Measurements from ENCODE around the gene EFCAB6. TPM values are rescaled to one million over a fixed set of nuclear protein-coding genes. Genes with fewer than 3 reads are reported as not detected.

EFCAB6 gene
- total RNA-seq, 4 donors from 2014 or later: 1.2 to 4.0 (median 3.0) TPM

DNA sequence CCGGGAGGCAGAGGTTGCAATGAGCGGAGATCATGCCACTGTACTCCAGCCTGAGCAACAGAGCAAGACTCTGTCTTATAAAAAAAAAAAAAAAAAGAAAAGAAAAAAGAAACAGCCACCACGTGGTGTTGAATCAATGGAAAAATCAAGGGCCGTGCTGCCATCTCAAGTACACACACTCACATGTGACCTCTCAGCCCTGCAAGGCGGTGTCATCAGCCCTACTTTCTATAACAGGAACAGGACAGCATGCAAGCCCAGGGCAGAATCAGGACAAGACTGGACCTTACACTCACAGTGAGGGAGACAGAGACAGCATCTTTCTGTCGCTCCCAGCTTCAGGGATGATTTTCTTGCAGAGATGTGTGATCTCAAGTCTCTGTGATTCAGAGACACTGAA, 220.7 kb downstream of the EFCAB6 start:
- no peak overlapping the region for H3K4me3 ChIP-seq
- DNase-seq (ENCODE audit: extremely low spot score): peak; percentile 47
- peaks cover 0 to 5% (median 0%) of the 10 kb centered on the region in 4 donors for H3K36me3 ChIP-seq
- H3K9me3 ChIP-seq: peaks cover 0 to 7% (median 0%) of the 10 kb centered on the region in 4 donors
- no peaks in the 10 kb centered on the region for H3K27me3 ChIP-seq
- TF ChIP-seq EP300 (IDR thresholded peaks at IDR 0.05) (no peak), POLR2AphosphoS5 (IDR thresholded peaks at IDR 0.05) (no peak), POLR2A (IDR thresholded peaks at IDR 0.05; ENCODE audit: low read depth) (no peak)
- TF ChIP-seq, protein P1, sequence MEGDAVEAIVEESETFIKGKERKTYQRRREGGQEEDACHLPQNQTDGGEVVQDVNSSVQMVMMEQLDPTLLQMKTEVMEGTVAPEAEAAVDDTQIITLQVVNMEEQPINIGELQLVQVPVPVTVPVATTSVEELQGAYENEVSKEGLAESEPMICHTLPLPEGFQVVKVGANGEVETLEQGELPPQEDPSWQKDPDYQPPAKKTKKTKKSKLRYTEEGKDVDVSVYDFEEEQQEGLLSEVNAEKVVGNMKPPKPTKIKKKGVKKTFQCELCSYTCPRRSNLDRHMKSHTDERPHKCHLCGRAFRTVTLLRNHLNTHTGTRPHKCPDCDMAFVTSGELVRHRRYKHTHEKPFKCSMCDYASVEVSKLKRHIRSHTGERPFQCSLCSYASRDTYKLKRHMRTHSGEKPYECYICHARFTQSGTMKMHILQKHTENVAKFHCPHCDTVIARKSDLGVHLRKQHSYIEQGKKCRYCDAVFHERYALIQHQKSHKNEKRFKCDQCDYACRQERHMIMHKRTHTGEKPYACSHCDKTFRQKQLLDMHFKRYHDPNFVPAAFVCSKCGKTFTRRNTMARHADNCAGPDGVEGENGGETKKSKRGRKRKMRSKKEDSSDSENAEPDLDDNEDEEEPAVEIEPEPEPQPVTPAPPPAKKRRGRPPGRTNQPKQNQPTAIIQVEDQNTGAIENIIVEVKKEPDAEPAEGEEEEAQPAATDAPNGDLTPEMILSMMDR (IDR thresholded peaks at IDR 0.05): no peak
- 79% methylated on average over 6 of the region's 6 CpGs for WGBS
- intact Hi-C loops (cut with DNase I): no loop called here
- H3K4me1 ChIP-seq: no peaks in the 10 kb centered on the region
- no peak overlapping the region for H3K27ac ChIP-seq (replicated peaks in 1 of 4)

DNA sequence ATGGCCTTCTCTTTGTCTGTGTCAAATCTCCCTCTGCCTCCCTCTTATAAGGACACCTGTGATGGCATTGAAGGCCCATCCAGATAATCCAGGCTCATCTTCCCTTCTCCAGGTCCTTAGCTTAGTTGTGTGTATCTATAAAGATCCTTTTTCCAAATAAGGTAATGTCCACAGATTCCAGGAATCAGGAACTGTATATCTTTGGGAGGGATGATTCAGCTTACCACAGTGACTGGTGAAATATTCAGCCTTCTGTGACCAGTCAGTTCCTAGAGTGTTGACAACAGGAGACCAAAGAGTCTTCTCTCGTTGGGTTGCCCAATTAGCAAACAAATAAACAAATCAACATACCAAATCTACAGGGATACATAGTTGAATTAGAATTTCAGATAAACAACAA, 224.5 kb downstream of the EFCAB6 start:
- TF ChIP-seq, protein P1 (IDR thresholded peaks at IDR 0.05): no peak
- TF ChIP-seq POLR2AphosphoS5 (IDR thresholded peaks at IDR 0.05) (no peak), EP300 (IDR thresholded peaks at IDR 0.05) (no peak)
- 0% methylated on average over 1 of the region's 1 CpG for WGBS
- intact Hi-C loops (cut with DNase I): no loop called here
- no peak overlapping the region for H3K4me3 ChIP-seq
- H3K36me3 ChIP-seq: peaks cover 0 to 5% (median 0%) of the 10 kb centered on the region in 4 donors
- H3K9me3 ChIP-seq: peaks cover 0 to 15% (median 6%) of the 10 kb centered on the region in 4 donors
- DNase-seq (ENCODE audit: extremely low spot score): peak; percentile 26
- no peaks in the 10 kb centered on the region for H3K27me3 ChIP-seq
- H3K4me1 ChIP-seq: no peaks in the 10 kb centered on the region
- no peak overlapping the region for H3K27ac ChIP-seq (replicated peaks in 1 of 4)

DNA sequence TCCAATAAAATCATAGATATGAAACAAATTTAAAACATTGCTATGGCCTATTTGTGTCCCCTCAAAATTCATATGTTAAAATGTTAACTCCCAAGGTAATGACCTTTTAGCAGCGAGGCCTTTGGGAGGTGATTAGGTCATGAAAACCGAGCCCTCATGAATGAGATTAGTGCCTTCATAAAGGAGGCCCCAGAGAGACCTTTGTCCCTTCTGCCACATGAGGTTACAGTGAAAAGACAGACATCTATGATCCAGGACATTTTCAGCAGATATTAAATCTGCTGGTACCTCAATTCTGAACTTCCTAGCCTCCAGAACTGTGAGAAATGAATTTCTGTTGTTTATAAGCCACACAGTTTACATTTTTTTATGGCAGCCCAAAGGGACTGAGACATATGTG, 228.6 kb downstream of the EFCAB6 start:
- Histone ChIP-seq H3K36me3 (peaks cover 0 to 9% (median 0%) of the 10 kb centered on the region in 4 donors), H3K27ac (replicated peaks in 1 of 4) (no peak overlapping the region), H3K27me3 (no peaks in the 10 kb centered on the region), H3K4me3 (no peak overlapping the region), H3K9me3 (peaks cover 0 to 16% (median 6%) of the 10 kb centered on the region in 4 donors), H3K4me1 (no peaks in the 10 kb centered on the region)
- no peak for DNase-seq (ENCODE audit: extremely low spot score)
- no peak for TF ChIP-seq POLR2AphosphoS5 (IDR thresholded peaks at IDR 0.05)
- 75% methylated on average over 2 of the region's 2 CpGs for WGBS
- intact Hi-C loops (cut with DNase I): no loop called here

DNA sequence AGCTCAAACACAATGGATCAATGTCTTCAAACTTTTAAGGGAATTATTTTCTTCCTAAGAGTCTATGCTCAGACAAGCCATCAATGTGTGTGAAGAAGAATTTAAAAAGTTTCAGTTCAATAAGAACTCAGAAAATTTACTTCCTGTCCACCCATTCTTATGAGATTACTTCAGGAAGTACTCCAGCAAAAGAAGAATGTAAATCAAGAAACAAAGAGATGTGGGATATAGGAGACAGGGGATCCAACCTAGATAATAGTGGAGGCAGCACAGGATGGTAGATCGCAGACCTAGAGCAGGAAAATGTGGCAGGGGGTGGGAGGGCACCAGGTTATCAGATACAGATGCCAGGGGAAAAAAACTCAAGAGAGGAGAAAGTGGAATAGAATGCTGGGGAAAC, 229.7 kb downstream of the EFCAB6 start:
- Histone ChIP-seq H3K36me3 (peaks cover 0 to 8% (median 0%) of the 10 kb centered on the region in 4 donors), H3K4me3 (no peak overlapping the region), H3K27me3 (no peaks in the 10 kb centered on the region), H3K27ac (replicated peaks in 1 of 4) (no peak overlapping the region), H3K4me1 (no peaks in the 10 kb centered on the region), H3K9me3 (peaks cover 0 to 16% (median 6%) of the 10 kb centered on the region in 4 donors)
- intact Hi-C loops (cut with DNase I): no loop called here
- DNase-seq (ENCODE audit: extremely low spot score): no peak
- TF ChIP-seq POLR2AphosphoS5 (IDR thresholded peaks at IDR 0.05) (no peak), EP300 (IDR thresholded peaks at IDR 0.05) (no peak), POLR2A (IDR thresholded peaks at IDR 0.05; ENCODE audit: low read depth) (no peak)
- TF ChIP-seq, protein P1 (IDR thresholded peaks at IDR 0.05): no peak
- WGBS: 89% methylated on average over 1 of the region's 1 CpG

DNA sequence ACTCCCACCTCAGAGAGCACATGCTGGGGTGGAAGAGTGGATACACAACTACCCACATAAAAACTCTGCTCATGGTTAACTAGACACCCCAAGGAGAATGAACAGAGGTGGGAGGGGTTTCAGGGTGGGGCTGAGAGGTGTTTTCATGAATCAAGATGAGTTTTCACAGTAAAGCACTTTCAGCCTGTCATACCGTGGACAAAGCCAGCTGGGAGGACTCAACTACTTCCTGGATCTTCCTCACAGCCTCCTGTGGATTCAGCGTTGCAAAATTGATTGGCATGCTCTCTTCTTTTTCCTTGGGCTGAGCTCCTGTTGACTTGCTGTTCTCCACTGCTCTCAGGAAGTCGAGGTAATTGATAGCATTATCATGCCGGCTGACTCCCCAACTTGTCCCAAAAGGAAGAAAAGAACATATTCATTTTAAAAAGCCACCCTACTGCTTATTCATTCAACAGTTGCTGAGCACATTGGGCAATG, 231.8 kb downstream of the EFCAB6 start:
- TF ChIP-seq POLR2A (IDR thresholded peaks at IDR 0.05; ENCODE audit: low read depth) (no peak), EP300 (IDR thresholded peaks at IDR 0.05) (no peak), POLR2AphosphoS5 (IDR thresholded peaks at IDR 0.05) (no peak)
- TF ChIP-seq, protein P1 (IDR thresholded peaks at IDR 0.05): no peak
- Histone ChIP-seq H3K4me1 (no peaks in the 10 kb centered on the region), H3K27ac (replicated peaks in 1 of 4) (no peak overlapping the region), H3K36me3 (peaks cover 0 to 4% (median 0%) of the 10 kb centered on the region in 4 donors), H3K4me3 (no peak overlapping the region), H3K9me3 (peaks cover 0 to 16% (median 6%) of the 10 kb centered on the region in 4 donors), H3K27me3 (no peaks in the 10 kb centered on the region)
- 37% methylated on average over 4 of the region's 4 CpGs for WGBS
- intact Hi-C loops (cut with DNase I): no loop called here
- DNase-seq (ENCODE audit: extremely low spot score): peak; percentile 39
